Glutamatergic neuron (in vitro differentiated cells): ENCODE data around the gene SPOCK2. TPM values are rescaled to one million over a fixed set of nuclear protein-coding genes. Genes with fewer than 3 reads are reported as not detected.
A peak's percentile ranks its signal among the peaks of the same experiment; 100 is the strongest.

Source experiments
- DNase-seq: peaks from one replicate; pipeline ENCODE4 v3.0.0; 2022
- H3K27ac Mint-ChIP-seq: one replicate; pipeline ENCODE4 v1.8.0; 2020; ENCODE audit warnings: mild to moderate bottlenecking, mixed read lengths, inconsistent platforms; ENCODE audit not compliant: unreplicated experiment
- H3K27me3 Mint-ChIP-seq: one replicate; pipeline ENCODE4 v1.8.0; 2020; ENCODE audit warnings: mild to moderate bottlenecking, moderate library complexity, mixed read lengths, inconsistent platforms; ENCODE audit not compliant: unreplicated experiment
- H3K36me3 Mint-ChIP-seq: one replicate; pipeline ENCODE4 v1.8.0; 2020; ENCODE audit warnings: mild to moderate bottlenecking, mixed read lengths, inconsistent platforms; ENCODE audit not compliant: unreplicated experiment
- H3K4me1 Mint-ChIP-seq: one replicate; pipeline ENCODE4 v1.8.0; 2020; ENCODE audit warnings: mild to moderate bottlenecking, low read depth, mixed read lengths, inconsistent platforms; ENCODE audit not compliant: unreplicated experiment
- H3K4me3 Mint-ChIP-seq: one replicate; pipeline ENCODE4 v1.8.0; 2020; ENCODE audit warnings: mild to moderate bottlenecking, mixed read lengths, inconsistent platforms; ENCODE audit not compliant: unreplicated experiment
- H3K9me3 Mint-ChIP-seq: one replicate; pipeline ENCODE4 v1.8.0; 2020; ENCODE audit warnings: mild to moderate bottlenecking, moderate library complexity, mixed read lengths, inconsistent platforms; ENCODE audit not compliant: unreplicated experiment
- total RNA-seq: library from RNA; stranded (reverse); fragmentation: NEBNext Ultra II Directional; extraction: Animal tissue kit (Norgen Biotek cat#: 25700); gene quantifications from one replicate; pipeline ENCODE4 v1.2.1, GENCODE V29; 2021; ENCODE audit not compliant: unreplicated experiment
- TF ChIP-seq, protein P1 (sequence below): fragments of 200-600 bp; sonication (generic); IDR thresholded peaks from one replicate; pipeline ENCODE4 v1.5.0; 2021; ENCODE audit not compliant: partially characterized antibody, unreplicated experiment

SPOCK2 gene
- total RNA-seq, 1 donor from 2014 or later, result 362 TPM

DNA sequence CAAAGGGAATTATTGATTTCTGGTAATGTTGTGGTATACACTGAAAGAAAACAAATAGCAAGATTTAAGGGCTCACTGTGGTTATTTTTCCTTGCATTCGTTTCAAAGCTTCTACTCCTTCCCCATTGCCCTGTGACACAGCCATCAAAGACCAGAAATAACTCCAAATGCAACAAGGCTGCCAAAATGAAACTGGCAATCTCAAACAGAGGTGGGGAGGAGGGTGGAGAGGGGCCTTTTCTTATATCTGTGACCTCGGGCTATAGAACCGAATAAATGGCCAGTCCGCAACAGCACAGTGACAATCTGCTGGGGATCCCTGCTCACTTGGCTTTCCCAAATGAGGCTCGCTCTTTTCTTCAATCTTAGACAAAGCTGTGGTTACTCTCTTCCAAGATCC, 17.4 kb upstream of the SPOCK2 start:
- DNase-seq, result no peak
- peak overlapping the region; percentile 68 for H3K27ac Mint-ChIP-seq
- peaks cover 31% of the 10 kb centered on the region for H3K4me1 Mint-ChIP-seq
- no peaks in the 10 kb centered on the region for H3K9me3 Mint-ChIP-seq
- TF ChIP-seq, protein P1, sequence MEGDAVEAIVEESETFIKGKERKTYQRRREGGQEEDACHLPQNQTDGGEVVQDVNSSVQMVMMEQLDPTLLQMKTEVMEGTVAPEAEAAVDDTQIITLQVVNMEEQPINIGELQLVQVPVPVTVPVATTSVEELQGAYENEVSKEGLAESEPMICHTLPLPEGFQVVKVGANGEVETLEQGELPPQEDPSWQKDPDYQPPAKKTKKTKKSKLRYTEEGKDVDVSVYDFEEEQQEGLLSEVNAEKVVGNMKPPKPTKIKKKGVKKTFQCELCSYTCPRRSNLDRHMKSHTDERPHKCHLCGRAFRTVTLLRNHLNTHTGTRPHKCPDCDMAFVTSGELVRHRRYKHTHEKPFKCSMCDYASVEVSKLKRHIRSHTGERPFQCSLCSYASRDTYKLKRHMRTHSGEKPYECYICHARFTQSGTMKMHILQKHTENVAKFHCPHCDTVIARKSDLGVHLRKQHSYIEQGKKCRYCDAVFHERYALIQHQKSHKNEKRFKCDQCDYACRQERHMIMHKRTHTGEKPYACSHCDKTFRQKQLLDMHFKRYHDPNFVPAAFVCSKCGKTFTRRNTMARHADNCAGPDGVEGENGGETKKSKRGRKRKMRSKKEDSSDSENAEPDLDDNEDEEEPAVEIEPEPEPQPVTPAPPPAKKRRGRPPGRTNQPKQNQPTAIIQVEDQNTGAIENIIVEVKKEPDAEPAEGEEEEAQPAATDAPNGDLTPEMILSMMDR, result no peak
- H3K4me3 Mint-ChIP-seq, result peak overlapping the region; percentile 30
- no peaks in the 10 kb centered on the region for H3K36me3 Mint-ChIP-seq
- H3K27me3 Mint-ChIP-seq, result no peaks in the 10 kb centered on the region

DNA sequence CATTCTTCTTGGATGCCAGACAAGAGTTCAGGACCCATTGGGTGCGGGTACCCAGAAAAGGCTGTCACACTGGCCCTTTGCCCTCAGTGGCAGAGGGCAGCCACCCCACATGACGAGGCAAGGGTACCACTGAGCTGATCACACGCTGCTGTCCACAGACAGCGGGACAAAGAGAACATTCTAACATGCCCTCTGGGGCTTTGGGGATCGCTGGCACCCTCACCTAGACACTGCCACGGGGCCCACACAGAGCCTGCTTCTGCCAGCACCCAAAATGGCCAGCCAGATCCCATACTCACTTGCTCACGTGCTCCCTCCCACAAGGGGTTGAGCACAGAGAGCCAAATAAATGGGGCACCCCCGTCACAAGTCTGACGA, 16.7 kb upstream of the SPOCK2 start:
- no peak overlapping the region for H3K4me3 Mint-ChIP-seq

DNA sequence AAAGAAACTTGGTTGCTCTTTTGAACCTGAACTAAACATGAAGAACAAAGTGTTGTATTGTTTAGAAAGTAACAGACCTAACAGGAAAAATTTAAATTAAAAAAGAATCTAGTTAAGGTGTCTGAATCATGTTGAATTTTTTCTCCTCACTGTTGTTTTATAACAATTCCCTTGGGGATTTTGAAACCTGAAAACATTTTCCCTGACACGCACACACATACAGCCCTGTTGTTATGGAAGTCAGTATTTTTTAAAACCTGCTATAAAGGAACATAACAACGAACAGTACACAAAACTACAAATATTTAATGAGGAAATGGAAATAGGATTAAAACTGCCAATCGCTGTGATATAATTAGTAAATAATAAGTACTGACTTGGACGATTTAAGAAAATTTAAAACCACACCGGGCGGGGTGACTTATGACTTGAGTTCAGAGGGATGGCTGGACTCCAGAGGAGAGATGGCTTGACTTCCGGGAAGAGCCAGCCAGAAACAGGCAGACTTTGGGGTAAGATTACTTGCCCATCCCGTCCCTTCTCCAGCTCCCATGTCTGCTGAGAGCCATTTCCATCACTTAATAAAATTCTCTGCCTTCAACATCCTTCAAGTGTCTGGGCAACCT, 16.2 kb upstream of the SPOCK2 start:
- peak overlapping the region; percentile 13 for H3K4me3 Mint-ChIP-seq
- H3K9me3 Mint-ChIP-seq, result no peaks in the 10 kb centered on the region
- no peaks in the 10 kb centered on the region for H3K36me3 Mint-ChIP-seq
- no peak for DNase-seq
- no peaks in the 10 kb centered on the region for H3K27me3 Mint-ChIP-seq
- peak overlapping the region; percentile 41 for H3K27ac Mint-ChIP-seq
- TF ChIP-seq, protein P1, result no peak
- H3K4me1 Mint-ChIP-seq, result peaks cover 31% of the 10 kb centered on the region

More for the DNA sequence above, 16.7 kb upstream of the SPOCK2 start:
- DNase-seq, result no peak
- H3K36me3 Mint-ChIP-seq, result no peaks in the 10 kb centered on the region
- TF ChIP-seq, protein P1, result no peak
- H3K9me3 Mint-ChIP-seq, result no peaks in the 10 kb centered on the region
- peaks cover 31% of the 10 kb centered on the region for H3K4me1 Mint-ChIP-seq
- no peaks in the 10 kb centered on the region for H3K27me3 Mint-ChIP-seq
- peak overlapping the region; percentile 68 for H3K27ac Mint-ChIP-seq

DNA sequence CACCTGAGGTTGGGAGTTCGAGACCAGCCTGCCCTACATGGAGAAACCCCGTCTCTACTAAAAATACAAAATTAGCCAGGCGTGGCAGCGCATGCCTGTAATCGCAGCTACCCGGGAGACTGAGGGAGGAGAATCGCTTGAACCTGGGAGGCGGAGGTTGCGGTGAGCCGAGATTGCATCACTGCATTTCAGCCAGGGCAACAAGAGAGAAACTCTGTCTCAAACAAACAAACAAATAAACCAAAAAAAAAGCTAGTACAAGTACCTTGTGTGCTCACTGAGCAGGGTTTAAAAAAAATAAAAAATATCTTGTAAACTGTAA, 11.2 kb upstream of the SPOCK2 start:
- Mint-ChIP-seq H3K27me3 (no peaks in the 10 kb centered on the region), H3K27ac (no peak overlapping the region), H3K36me3 (no peaks in the 10 kb centered on the region), H3K4me1 (peaks cover 11% of the 10 kb centered on the region), H3K9me3 (no peaks in the 10 kb centered on the region), H3K4me3 (no peak overlapping the region)
- TF ChIP-seq, protein P1, result no peak
- no peak for DNase-seq

DNA sequence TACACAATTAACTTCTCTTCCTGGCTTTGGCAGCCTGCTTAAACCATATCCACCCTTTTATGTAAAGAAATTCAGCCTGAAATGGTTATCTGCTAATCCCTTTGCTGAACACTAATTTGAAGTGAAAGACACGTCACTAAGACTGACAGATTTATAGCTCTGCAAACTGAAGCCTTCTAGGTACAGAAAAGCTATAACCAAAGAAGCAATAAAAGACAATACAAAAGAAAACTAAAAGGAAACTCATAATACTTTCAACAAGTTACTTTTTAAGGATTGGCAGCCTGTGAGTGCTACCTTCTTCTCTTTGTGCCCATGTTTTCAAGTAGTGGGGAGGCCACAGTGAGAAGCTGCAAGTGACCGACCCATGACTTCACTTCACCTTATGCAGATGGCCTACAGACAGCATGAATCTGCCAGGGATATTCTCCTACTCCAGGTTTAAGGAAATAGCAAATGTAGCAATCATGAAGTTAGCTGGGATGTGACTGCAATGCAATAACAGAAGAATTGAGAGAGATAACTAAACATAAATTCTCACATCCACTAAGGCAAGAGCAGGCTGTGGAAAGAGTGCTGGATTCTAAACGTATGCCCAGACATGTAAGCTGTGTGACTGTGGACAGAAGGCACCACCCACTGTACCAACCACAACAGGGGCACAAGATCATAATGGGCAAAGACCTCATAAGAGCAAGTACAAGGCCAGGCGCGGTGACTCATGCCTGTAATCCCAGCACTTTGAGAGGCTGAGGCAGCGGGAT, 10.7 kb upstream of the SPOCK2 start:
- Mint-ChIP-seq H3K27ac (no peak overlapping the region), H3K9me3 (no peaks in the 10 kb centered on the region), H3K36me3 (no peaks in the 10 kb centered on the region), H3K4me3 (no peak overlapping the region), H3K4me1 (peaks cover 8% of the 10 kb centered on the region), H3K27me3 (no peaks in the 10 kb centered on the region)
- no peak for DNase-seq
- TF ChIP-seq, protein P1, result no peak
